Neural crest cell (in vitro differentiated cells): Measurements from ENCODE around the gene TMEM255A. TPM values are rescaled to one million over a fixed set of nuclear protein-coding genes. Genes with fewer than 3 reads are reported as not detected.

Experiments used
- DNase-seq: peaks from one replicate; pipeline ENCODE4 v3.0.0; 2021; ENCODE audit warnings: low read depth, mixed read lengths, low spot score
- H3K27ac Mint-ChIP-seq: one replicate; pipeline ENCODE4 v1.8.0; 2021; ENCODE audit warnings: mild to moderate bottlenecking, mixed read lengths; ENCODE audit not compliant: unreplicated experiment
- H3K27me3 Mint-ChIP-seq: 2 replicates; pipeline ENCODE4 v1.8.0; 2021; ENCODE audit warnings: low read depth, mild to moderate bottlenecking, mixed read lengths
- H3K36me3 Mint-ChIP-seq: 2 replicates; pipeline ENCODE4 v1.8.0; 2021; ENCODE audit warnings: low read depth, mild to moderate bottlenecking, mixed read lengths
- H3K4me1 Mint-ChIP-seq: 2 replicates; pipeline ENCODE4 v1.8.0; 2021; ENCODE audit warnings: mixed read lengths
- H3K4me3 Mint-ChIP-seq: one replicate; pipeline ENCODE4 v1.8.0; 2021; ENCODE audit warnings: mild to moderate bottlenecking, mixed read lengths
- H3K9me3 Mint-ChIP-seq: 2 replicates; pipeline ENCODE4 v1.8.0; 2021; ENCODE audit warnings: mixed read lengths
- total RNA-seq: library from RNA; stranded (reverse); gene quantifications from 2 replicates; pipeline ENCODE4 v1.2.1, GENCODE V29; 2021
- TF ChIP-seq, protein P1 (sequence below): fragments of 200-600 bp; sonication (generic); conservative IDR thresholded peaks from 2 replicates; pipeline ENCODE4 v1.5.0; 2021; ENCODE audit warnings: antibody characterized with exemption, mild to moderate bottlenecking

Gene TMEM255A
- total RNA-seq, 1 donor from 2014 or later: 0.70 TPM

DNA sequence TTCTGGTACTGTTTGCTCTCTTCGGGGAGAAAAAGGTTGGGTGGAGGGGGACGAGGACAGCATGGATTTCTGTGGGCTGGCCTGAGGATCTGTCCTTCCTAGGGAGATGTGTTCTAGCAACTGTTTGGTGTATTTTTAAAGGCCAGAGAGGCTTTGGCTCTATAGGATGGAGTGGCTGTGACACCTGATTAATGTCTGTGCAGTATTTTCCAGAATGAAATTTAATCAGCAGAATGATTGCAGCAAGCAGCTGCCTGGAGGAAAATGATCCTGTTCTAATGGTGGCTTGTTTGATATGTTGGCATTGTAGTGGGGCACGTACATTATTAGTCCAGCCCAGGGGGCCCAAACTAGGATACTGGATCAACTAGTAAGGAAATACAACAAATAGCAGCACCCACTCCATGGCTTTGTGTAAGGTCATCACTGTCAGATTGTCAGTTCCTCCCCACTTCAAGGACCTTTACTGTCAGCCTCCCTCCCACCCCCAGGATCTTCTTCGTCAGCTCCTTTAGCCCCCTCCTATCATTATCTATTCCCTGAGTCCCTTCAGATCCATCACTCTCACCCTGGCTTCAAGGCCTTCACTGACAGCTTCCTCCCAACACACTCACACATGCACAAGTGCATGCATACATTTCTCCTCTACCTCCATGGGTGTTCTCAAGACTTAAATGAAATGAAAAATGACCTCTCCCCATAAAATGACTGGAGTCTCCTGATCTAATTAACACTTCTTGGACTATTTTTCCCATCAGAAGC, 10.4 kb upstream of the TMEM255A start:
- H3K27me3 Mint-ChIP-seq: peaks cover 43% of the 10 kb centered on the region

DNA sequence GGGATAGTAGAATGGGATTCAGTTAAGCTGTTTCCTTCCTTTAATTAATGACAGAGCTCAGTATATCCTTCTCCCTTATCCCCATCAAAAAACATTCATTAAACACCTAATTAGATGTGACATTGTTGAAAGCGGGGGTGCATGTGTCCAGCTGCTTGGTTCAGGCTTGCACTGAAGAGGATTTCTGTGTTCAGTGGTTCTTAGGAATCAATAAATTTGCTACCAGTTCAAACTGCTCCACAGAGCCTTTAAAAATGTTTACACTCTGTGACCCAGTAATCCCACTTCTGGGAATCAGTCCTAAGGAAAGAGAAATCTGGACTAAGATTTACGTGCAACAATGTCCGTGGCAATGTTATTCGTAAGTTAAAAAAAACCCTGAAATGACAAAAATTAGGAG, 7.2 kb upstream of the TMEM255A start:
- Mint-ChIP-seq H3K4me3 (no peak overlapping the region), H3K9me3 (no peaks in the 10 kb centered on the region), H3K27ac (no peak overlapping the region), H3K36me3 (no peaks in the 10 kb centered on the region), H3K4me1 (peaks cover 5% of the 10 kb centered on the region), H3K27me3 (peaks cover 71% of the 10 kb centered on the region)
- TF ChIP-seq, protein P1, sequence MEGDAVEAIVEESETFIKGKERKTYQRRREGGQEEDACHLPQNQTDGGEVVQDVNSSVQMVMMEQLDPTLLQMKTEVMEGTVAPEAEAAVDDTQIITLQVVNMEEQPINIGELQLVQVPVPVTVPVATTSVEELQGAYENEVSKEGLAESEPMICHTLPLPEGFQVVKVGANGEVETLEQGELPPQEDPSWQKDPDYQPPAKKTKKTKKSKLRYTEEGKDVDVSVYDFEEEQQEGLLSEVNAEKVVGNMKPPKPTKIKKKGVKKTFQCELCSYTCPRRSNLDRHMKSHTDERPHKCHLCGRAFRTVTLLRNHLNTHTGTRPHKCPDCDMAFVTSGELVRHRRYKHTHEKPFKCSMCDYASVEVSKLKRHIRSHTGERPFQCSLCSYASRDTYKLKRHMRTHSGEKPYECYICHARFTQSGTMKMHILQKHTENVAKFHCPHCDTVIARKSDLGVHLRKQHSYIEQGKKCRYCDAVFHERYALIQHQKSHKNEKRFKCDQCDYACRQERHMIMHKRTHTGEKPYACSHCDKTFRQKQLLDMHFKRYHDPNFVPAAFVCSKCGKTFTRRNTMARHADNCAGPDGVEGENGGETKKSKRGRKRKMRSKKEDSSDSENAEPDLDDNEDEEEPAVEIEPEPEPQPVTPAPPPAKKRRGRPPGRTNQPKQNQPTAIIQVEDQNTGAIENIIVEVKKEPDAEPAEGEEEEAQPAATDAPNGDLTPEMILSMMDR: no peak
- DNase-seq: no peak

More for the DNA sequence above, 10.4 kb upstream of the TMEM255A start:
- H3K36me3 Mint-ChIP-seq: no peaks in the 10 kb centered on the region
- no peak overlapping the region for H3K27ac Mint-ChIP-seq
- H3K4me3 Mint-ChIP-seq: no peak overlapping the region
- no peaks in the 10 kb centered on the region for H3K9me3 Mint-ChIP-seq
- no peak for DNase-seq
- H3K4me1 Mint-ChIP-seq: no peaks in the 10 kb centered on the region
- TF ChIP-seq, protein P1: no peak

DNA sequence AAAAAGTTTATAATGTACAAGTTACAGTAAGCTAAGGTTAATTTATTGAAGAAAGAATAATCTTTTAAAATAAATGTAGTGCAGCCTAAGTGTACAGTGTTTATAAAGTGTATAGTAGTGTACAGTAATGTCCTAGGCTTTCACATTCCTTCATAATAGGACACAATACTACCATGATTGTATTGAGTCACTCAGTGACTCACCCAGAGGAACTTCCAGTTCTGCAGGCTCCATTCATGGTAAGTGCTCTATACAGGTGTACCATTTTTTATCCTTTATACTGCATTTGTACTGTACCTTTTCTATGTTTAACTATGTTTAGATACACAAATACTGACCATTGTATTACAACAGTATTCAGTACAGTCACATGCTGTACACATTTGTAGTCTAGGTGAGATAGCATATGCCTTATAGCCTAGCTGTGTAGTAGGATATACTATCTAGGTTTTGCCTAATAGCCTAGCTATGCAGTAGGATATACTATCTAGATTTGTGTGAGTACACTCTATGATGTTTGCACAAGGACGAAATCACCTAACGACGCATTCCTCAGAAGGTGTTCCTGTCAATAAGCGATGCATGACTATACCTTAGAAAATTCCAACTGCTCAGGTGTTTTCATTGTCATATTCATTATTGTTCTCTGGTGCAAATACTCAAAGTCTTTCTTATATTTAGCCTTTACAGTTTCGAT, 5.5 kb upstream of the TMEM255A start:
- TF ChIP-seq, protein P1: no peak
- Mint-ChIP-seq H3K9me3 (no peaks in the 10 kb centered on the region), H3K27me3 (peaks cover 84% of the 10 kb centered on the region), H3K4me1 (peaks cover 5% of the 10 kb centered on the region), H3K4me3 (no peak overlapping the region), H3K27ac (no peak overlapping the region), H3K36me3 (no peaks in the 10 kb centered on the region)
- DNase-seq: no peak

DNA sequence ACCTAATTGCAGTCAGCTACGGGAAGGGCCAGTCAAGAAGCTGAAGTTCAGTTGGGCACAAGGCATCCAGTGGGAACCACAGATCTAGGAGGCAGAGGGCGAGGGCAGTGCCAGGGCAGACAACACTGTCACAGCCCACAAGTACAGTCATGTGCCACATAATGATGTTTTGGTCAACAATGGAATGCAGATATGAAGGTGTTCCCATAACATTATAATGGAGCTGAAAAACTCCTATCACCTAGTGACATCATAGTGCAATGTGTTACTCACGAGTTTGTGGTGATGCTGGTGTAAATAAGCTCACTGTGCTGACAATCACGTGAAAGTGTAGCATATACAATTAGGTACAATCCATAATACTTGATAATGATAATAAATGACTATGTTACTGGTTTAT, 4.5 kb upstream of the TMEM255A start:
- TF ChIP-seq, protein P1: no peak
- DNase-seq: no peak
- Mint-ChIP-seq H3K36me3 (no peaks in the 10 kb centered on the region), H3K9me3 (no peaks in the 10 kb centered on the region), H3K27me3 (peaks cover 88% of the 10 kb centered on the region), H3K4me1 (peaks cover 5% of the 10 kb centered on the region), H3K27ac (no peak overlapping the region), H3K4me3 (no peak overlapping the region)

DNA sequence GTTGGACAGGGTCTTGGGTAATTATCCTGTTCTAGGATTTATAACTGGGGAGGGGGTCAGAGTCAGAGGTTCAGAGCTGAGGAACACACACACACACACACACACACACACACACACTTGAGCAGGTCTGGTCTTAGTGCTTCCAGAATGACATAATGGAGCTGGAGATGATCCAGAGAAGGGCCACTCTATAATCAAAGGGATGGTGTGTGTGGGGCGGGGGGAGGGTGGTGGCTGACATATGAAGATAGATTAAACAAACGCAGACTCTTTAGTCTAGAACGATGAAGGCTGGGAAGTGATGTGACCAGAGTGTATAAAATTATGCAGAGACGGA, 434 bp upstream of the TMEM255A start:
- Mint-ChIP-seq H3K4me1 (peaks cover 16% of the 10 kb centered on the region), H3K27ac (no peak overlapping the region), H3K4me3 (peak overlapping the region; percentile 79), H3K9me3 (no peaks in the 10 kb centered on the region), H3K36me3 (no peaks in the 10 kb centered on the region), H3K27me3 (peaks cover 96% of the 10 kb centered on the region)
- no peak for DNase-seq
- TF ChIP-seq, protein P1: no peak
